ENCODE data around the gene GID8. TPM values are rescaled to one million over a fixed set of nuclear protein-coding genes. Genes with fewer than 3 reads are reported as not detected.

The GID8 gene
- total and polyA plus RNA-seq, 9 of the 15 experiments (the other 6 are each of a cell fraction or from before 2014, with no cell fraction given): 7.5 to 31.6 (median 22.2) TPM

GRCh38 chr20:62899633-62900051 lies 38.3 kb upstream of the GID8 start (continued):
- TF ChIP-seq THAP12 (CRISPR knock-in tag; IDR thresholded peaks at IDR 0.05) (no peak), ATF4 (CRISPR knock-in tag; IDR thresholded peaks at IDR 0.05) (no peak)

- FAIRE-seq: peak; percentile 92
- H3K4me3 ChIP-seq: no peak overlapping the region
- CTCF ChIA-PET (ENCODE audit: low intra/inter-chr PET ratio): interaction anchor here (3.9 kb wide), 1 partner anchor 109 kb away, joined by 30 read pairs; no protein-coding TSS in a partner anchor
- H2AFZ ChIP-seq (ENCODE audit: low read depth, low read length): no peak overlapping the region
- no TSS peak for BruUV-seq (replicated peaks)
- POLR2A ChIA-PET: interaction anchor here (0.6 to 4.6 kb wide), 4 partner anchors 15 to 675 kb away, joined by 3 to 21 read pairs (median 4); partner anchors contain the start of gene GID8
- peaks cover 6 to 10% of the 10 kb centered on the region in 2 experiments for H3K4me1 ChIP-seq (replicated peaks in 1 of 2; ENCODE audit: control insufficient read depth in 2 of 2, insufficient read depth in 2 of 2, low read length in 2 of 2)
- peaks cover 13% of the 10 kb centered on the region for H4K20me1 ChIP-seq (replicated peaks; ENCODE audit: control insufficient read depth, insufficient read depth, low read length)
- H3K9me3 ChIP-seq (replicated peaks; ENCODE audit: control insufficient read depth, insufficient read depth, low read depth, low read length): no peaks in the 10 kb centered on the region
- H3K4me2 ChIP-seq (ENCODE audit: insufficient read depth, low read length): peak overlapping the region; percentile 12; the same call in 1 of the 2 replicates
- peak; percentile 98 for ATAC-seq
- no peaks in the 10 kb centered on the region for H3K27me3 ChIP-seq (ENCODE audit: control insufficient read depth in 2 of 2, insufficient read depth in 2 of 2, low read length in 2 of 2)
- WGBS (ENCODE audit: insufficient coverage, low coverage, missing lambda C conversion rate): 18% methylated on average over 10 of the region's 11 CpGs
- no peaks in the 10 kb centered on the region for H3K9me1 ChIP-seq (ENCODE audit: control insufficient read depth, insufficient read depth, low read length)
- peak; percentile 78 to 91 (median 84) for DNase-seq (ENCODE audit: extremely low read depth in 1 of 4, low spot score in 3 of 4)
- in situ Hi-C loops (cut with MboI) (no loop called here), intact Hi-C loops (cut with micrococcal nuclease) (loop anchor here (2.0 to 5.0 kb wide), 2 partner anchors 77 to 107 kb away; partner anchors contain the start of gene BHLHE23)
- H3K79me2 ChIP-seq (ENCODE audit: control insufficient read depth, insufficient read depth, low read length): 0 out of 3 replicates have a peak, but pooled peaks cover 3% of the 10 kb centered on the region
- H3K36me3 ChIP-seq (ENCODE audit: control insufficient read depth, insufficient read depth, low read length): peaks cover 69% of the 10 kb centered on the region
- H3K9ac ChIP-seq (ENCODE audit: insufficient read depth in 1 of 2, low read depth in 2 of 2, low read length in 2 of 2): peak overlapping the region in 1 of 2 experiments; percentile 53; a peak in 2 of 4 replicates
- H3K27ac ChIP-seq (ENCODE audit: extremely low read depth, low read depth, low read length): peak overlapping the region; percentile 46; the same call in 1 of the 3 replicates
- TF ChIP-seq HDAC3 (IDR thresholded peaks at IDR 0.05; ENCODE audit: borderline replicate concordance, partially characterized antibody) (no peak), MCM7 (IDR thresholded peaks at IDR 0.05) (no peak), HMGN3 (IDR thresholded peaks at IDR 0.05; ENCODE audit: borderline replicate concordance, extremely low read depth, insufficient read length, low read depth, low read length) (peak; percentile 65), ZNF41 (CRISPR knock-in tag; conservative IDR thresholded peaks at IDR 0.05) (no peak), BHLHE40 (IDR thresholded peaks at IDR 0.05; ENCODE audit: low read length) (no peak), ZNF589 (CRISPR knock-in tag; IDR thresholded peaks at IDR 0.05; ENCODE audit: low read depth) (no peak), ZNF511 (CRISPR knock-in tag; IDR thresholded peaks at IDR 0.05) (no peak), HDAC8 (tag; IDR thresholded peaks at IDR 0.05) (no peak), ARHGAP35 (IDR thresholded peaks at IDR 0.05; ENCODE audit: partially characterized antibody) (no peak), CTCFL (IDR thresholded peaks at IDR 0.05; ENCODE audit: borderline replicate concordance, insufficient read depth, low read depth, low read length, poor library complexity, severe bottlenecking) (peak; percentile 59), ZNF717 (CRISPR knock-in tag; IDR thresholded peaks at IDR 0.05) (0 out of 2 replicates have a peak, but pooled peaks have one; percentile 23), CREM (IDR thresholded peaks at IDR 0.05; ENCODE audit: low read depth) (0 out of 2 replicates have a peak, but pooled peaks have one; percentile 19)
Measured at GRCh38 chr20:62900052-62900691, 37.8 kb upstream of the GID8 start.
